Tibial nerve (tissue), 3 donors: ENCODE data around the gene RAG2.

Experiments used
- POLR2A ChIP-seq, 2 donors: fragments of 450-650 bp; IDR thresholded peaks; one replicate each; pipeline ENCODE4 v1.6.1; 2017; ENCODE audit warnings: antibody characterized with exemption in 2 of 2, mild to moderate bottlenecking in 2 of 2, moderate library complexity in 2 of 2
- TF ChIP-seq, protein P1 (sequence below), 5 experiments: fragments of 200-600 bp in 3 of 5; fragments of 450-650 bp in 2 of 5; sonication (generic) in 3 of 5; IDR thresholded peaks; one replicate each; pipeline ENCODE4 v1.5.1; 2016 to 2019; ENCODE audit warnings: antibody characterized with exemption in 5 of 5, mild to moderate bottlenecking in 3 of 5, moderate library complexity in 2 of 5

DNA sequence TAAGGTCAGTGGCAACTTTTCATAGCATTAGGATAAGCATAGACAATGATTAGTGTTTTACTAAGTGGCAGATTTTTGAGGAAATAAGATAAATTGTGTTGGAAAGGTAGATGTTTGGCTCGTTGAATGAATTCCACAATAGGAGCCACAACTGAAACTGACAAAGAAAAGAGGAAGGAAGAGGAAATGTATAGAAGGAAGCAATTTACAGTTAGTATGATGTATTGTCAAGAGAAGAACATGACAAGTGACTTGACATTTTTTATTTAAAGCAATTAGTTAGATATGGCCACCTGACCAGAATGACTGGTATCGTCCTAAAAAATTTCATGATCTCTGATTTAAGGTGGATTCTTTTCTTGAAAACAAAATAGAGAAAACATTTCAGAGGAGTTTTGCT is 3.1 kb upstream of the RAG2 start:
- TF ChIP-seq, protein P1, sequence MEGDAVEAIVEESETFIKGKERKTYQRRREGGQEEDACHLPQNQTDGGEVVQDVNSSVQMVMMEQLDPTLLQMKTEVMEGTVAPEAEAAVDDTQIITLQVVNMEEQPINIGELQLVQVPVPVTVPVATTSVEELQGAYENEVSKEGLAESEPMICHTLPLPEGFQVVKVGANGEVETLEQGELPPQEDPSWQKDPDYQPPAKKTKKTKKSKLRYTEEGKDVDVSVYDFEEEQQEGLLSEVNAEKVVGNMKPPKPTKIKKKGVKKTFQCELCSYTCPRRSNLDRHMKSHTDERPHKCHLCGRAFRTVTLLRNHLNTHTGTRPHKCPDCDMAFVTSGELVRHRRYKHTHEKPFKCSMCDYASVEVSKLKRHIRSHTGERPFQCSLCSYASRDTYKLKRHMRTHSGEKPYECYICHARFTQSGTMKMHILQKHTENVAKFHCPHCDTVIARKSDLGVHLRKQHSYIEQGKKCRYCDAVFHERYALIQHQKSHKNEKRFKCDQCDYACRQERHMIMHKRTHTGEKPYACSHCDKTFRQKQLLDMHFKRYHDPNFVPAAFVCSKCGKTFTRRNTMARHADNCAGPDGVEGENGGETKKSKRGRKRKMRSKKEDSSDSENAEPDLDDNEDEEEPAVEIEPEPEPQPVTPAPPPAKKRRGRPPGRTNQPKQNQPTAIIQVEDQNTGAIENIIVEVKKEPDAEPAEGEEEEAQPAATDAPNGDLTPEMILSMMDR (IDR thresholded peaks at IDR 0.05): no peak
- TF ChIP-seq POLR2A (IDR thresholded peaks at IDR 0.05): no peak
